ENCODE data around the gene NLGN3. TPM values are rescaled to one million over a fixed set of nuclear protein-coding genes. Genes with fewer than 3 reads are reported as not detected.
A peak's percentile ranks its signal among the peaks of the same experiment; 100 is the strongest.

NLGN3 gene
- polyA plus RNA-seq, 3 donors = 0.05 to 0.80 TPM; not detected in 1

- Histone ChIP-seq H3K79me2 (ENCODE audit: insufficient read depth, low read length) (no peaks in the 10 kb centered on the region), H3K9ac (ENCODE audit: insufficient read depth, low read length, poor library complexity, severe bottlenecking) (no peak overlapping the region), H3K36me3 (replicated peaks in 1 of 2; ENCODE audit: control insufficient read depth in 1 of 2, insufficient read depth in 2 of 2, low read length in 2 of 2) (peaks cover 5 to 7% of the 10 kb centered on the region in 2 donors), H2AFZ (ENCODE audit: insufficient read depth, low read depth, low read length, poor library complexity, severe bottlenecking) (peak overlapping the region; percentile 42), H3K27me3 (ENCODE audit: control insufficient read depth in 2 of 2, insufficient read depth in 2 of 2, low read length in 2 of 2) (no peaks in the 10 kb centered on the region), H3K9me3 (replicated peaks in 1 of 2; ENCODE audit: control insufficient read depth in 1 of 2, insufficient read depth in 1 of 2, low read length in 2 of 2) (no peaks in the 10 kb centered on the region), H3K27ac (ENCODE audit: low read depth in 1 of 2, low read length in 2 of 2) (peak overlapping the region; percentile 17 to 37), H3K4me1 (ENCODE audit: control insufficient read depth in 1 of 2, insufficient read depth in 2 of 2, low read length in 2 of 2) (peaks cover 49 to 52% of the 10 kb centered on the region in 2 donors), H4K20me1 (ENCODE audit: insufficient read depth, low read length) (no peaks in the 10 kb centered on the region), H3K4me3 (replicated peaks in 1 of 3; ENCODE audit: low read depth in 2 of 3, low read length in 3 of 3) (peak overlapping the region in 1 of 3 experiments; percentile 52), H3K4me2 (replicated peaks; ENCODE audit: extremely low read depth, low read length, poor library complexity, severe bottlenecking) (peak overlapping the region; percentile 58)
- Mint-ChIP-seq H3K36me3 (peaks cover 18 to 25% of the 10 kb centered on the region in 2 donors), H3K27ac (peak overlapping the region in 6 of 7 donors; percentile 16 to 89 (median 78)), H3K27me3 (ENCODE audit: low read depth in 3 of 3) (peaks cover 0 to 10% (median 0%) of the 10 kb centered on the region in 3 donors), H3K4me3 (peak overlapping the region; percentile 62 to 75), H3K9me3 (peaks cover 0 to 1% (median 0%) of the 10 kb centered on the region in 7 donors), H3K4me1 (peaks cover 55% of the 10 kb centered on the region)
- no peak for TF ChIP-seq CTCF (IDR thresholded peaks at IDR 0.05)
- no peak for DNase-seq
- WGBS (ENCODE audit: insufficient coverage) = no CpG with 5 or more reads among the region's 10 CpGs
- intact Hi-C loops (cut with micrococcal nuclease) = loop anchor here in 1 of 2 donors (2.0 kb wide), 1 partner anchor 15 kb away; the partner anchor contains the start of gene MED12
Measured at GRCh38 chrX:71103110-71103983, 41.3 kb upstream of the NLGN3 start.

GRCh38 chrX:71105628-71106027, 39.0 kb upstream of the NLGN3 start:
- Histone ChIP-seq H3K27ac (ENCODE audit: low read depth in 1 of 2, low read length in 2 of 2) (no peak overlapping the region), H3K4me3 (replicated peaks in 1 of 3; ENCODE audit: low read depth in 2 of 3, low read length in 3 of 3) (no peak overlapping the region), H3K27me3 (ENCODE audit: control insufficient read depth in 2 of 2, insufficient read depth in 2 of 2, low read length in 2 of 2) (no peaks in the 10 kb centered on the region), H3K36me3 (replicated peaks in 1 of 2; ENCODE audit: control insufficient read depth in 1 of 2, insufficient read depth in 2 of 2, low read length in 2 of 2) (peaks cover 7 to 8% of the 10 kb centered on the region in 2 donors), H4K20me1 (ENCODE audit: insufficient read depth, low read length) (no peaks in the 10 kb centered on the region), H3K79me2 (ENCODE audit: insufficient read depth, low read length) (peaks cover 3% of the 10 kb centered on the region), H3K9ac (ENCODE audit: insufficient read depth, low read length, poor library complexity, severe bottlenecking) (no peak overlapping the region), H3K4me2 (replicated peaks; ENCODE audit: extremely low read depth, low read length, poor library complexity, severe bottlenecking) (no peak overlapping the region), H3K4me1 (ENCODE audit: control insufficient read depth in 1 of 2, insufficient read depth in 2 of 2, low read length in 2 of 2) (peaks cover 58 to 61% of the 10 kb centered on the region in 2 donors), H2AFZ (ENCODE audit: insufficient read depth, low read depth, low read length, poor library complexity, severe bottlenecking) (no peak overlapping the region), H3K9me3 (replicated peaks in 1 of 2; ENCODE audit: control insufficient read depth in 1 of 2, insufficient read depth in 1 of 2, low read length in 2 of 2) (no peaks in the 10 kb centered on the region)
- Mint-ChIP-seq H3K4me3 (no peak overlapping the region), H3K4me1 (peaks cover 67% of the 10 kb centered on the region), H3K9me3 (peaks cover 0 to 1% (median 0%) of the 10 kb centered on the region in 7 donors), H3K27ac (peak overlapping the region in 2 of 7 donors; percentile 65 to 75), H3K36me3 (peaks cover 9 to 21% of the 10 kb centered on the region in 2 donors), H3K27me3 (ENCODE audit: low read depth in 3 of 3) (peaks cover 0 to 3% (median 0%) of the 10 kb centered on the region in 3 donors)
- no CpG with 5 or more reads among the region's 3 CpGs for WGBS (ENCODE audit: insufficient coverage)
- intact Hi-C loops (cut with micrococcal nuclease) = no loop called here
- no peak for TF ChIP-seq CTCF (IDR thresholded peaks at IDR 0.05)
- no peak for DNase-seq
